Measurements from ENCODE around the gene SUN3.

Gene SUN3

DNA sequence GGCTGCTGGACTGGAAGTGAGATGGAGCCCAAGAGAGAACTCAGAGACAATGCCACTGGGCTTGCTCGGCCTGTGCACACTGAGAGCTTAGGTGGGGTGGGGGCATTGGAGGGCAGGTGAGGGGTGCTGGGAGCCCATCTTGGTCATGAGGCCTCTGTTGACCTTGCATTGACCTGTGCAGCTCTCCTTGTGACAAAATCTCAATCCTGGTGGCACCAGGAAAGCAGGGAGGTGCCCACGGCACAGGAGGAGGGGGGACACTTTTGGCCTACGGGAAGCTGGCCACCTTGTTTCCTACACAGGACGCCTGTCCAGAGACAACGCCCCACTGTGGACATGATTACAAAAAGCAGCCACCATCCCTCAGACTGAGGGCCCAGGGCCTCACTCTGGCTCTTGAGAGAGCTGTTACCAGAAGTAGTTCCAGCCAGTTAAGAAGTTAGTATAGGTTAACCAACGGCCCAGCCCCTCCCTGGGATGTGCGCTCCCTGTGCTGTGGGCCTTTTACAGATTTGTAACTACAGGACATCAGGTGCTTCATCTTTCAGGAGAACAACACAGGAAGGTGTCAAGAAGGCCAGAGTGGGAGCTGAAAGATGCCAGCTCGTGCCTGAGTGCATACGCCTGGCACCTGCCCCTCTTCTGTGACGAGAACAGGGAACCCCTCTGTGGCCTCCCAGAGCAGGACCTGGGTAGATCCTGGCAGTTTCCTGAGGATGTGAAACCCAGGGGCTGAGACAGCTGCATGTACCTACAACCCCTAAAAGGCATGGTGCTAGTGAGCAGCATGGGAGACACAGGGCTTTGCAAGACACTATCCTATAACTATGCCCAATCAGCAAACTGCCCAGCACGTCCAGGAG lies 91.0 kb downstream of the SUN3 start:
- peak; percentile 80 for ATAC-seq
- Mint-ChIP-seq H3K4me3 (peak overlapping the region; percentile 61), H3K4me1 (peaks cover 34% of the 10 kb centered on the region), H3K27ac (peak overlapping the region; percentile 81), H3K27me3 (no peaks in the 10 kb centered on the region), H3K36me3 (no peaks in the 10 kb centered on the region), H3K9me3 (no peaks in the 10 kb centered on the region)

All from stimulated activated memory B cell treated with anti-CD40 and anti-IgM and Interleukin-4, amounts not matched to agents 10 μg/mL and 1 μg/mL and 100 μg/mL, for 72 hours (primary cell).